ENCODE measurements around the gene TUT1. TPM values are rescaled to one million over a fixed set of nuclear protein-coding genes. Genes with fewer than 3 reads are reported as not detected.
A peak's percentile ranks its signal among the peaks of the same experiment; 100 is the strongest.
"Not testable (repeated sequence)": the region's sequence is repeated elsewhere in the genome, so short reads cannot be mapped to it uniquely, and the experiment has no call there.

TUT1 gene
- total RNA-seq, 2 experiments from 2014 or later = 27.2 to 38.2 TPM

DNA sequence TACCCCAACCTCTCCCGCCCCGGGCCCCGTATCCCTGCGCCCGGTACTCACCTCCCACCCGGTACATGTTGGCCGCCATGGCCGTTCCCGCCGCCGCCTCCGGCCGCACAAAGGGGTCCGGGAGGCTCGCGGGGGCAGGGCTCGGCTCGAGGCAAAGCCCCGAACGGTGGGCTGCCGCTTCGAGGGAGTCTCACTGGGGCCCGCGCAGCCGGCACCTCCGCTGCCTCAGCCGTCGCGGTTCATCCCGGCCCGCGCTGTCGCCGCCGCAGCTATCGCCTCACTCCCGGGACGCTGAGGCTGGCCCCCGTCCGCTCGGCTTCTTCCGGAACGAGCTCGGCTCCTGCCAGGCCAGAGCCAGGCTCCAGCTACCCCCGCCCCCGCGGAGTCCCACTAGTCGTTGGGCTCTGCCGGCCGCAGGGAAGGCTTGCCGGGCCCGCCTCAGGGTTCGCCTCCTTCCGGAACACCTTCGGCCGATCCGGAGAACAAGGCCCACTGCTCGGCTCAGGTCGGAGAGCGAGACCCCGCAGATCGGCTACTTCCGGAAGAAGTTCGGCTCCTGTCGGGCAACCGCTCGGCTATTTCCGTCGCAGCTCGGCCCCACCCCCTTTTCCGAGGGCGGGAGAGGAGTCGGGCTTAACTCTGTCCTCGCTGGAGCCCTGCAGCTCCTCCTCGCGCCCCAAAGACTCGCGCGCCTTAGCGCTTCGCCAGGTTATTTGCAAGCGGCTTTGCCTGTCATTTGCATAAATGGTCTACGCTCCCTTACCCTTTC, 10.2 kb upstream of the TUT1 start, which contains the start of gene MTA2:
Gene MTA2, minus strand, starts transcription at position 494 of the 769 bp plus-strand sequence. Its CDS starts 415 bp downstream, at position 79.
- DNase-seq = peak; percentile 99
- H3K9me3 Mint-ChIP-seq = no peaks in the 10 kb centered on the region
- no peaks in the 10 kb centered on the region for H3K27me3 Mint-ChIP-seq
- H3K4me3 Mint-ChIP-seq = peak within 1 kb of the TSS; percentile 87
- POLR2A ChIA-PET = interaction anchor here (0.6 to 4.2 kb wide), 32 partner anchors 9 to 285 kb away, joined by 3 to 83 read pairs (median 6); partner anchors contain the start of genes B3GAT3, BSCL2, C11orf98 and CSKMT
- peaks cover 34% of the 10 kb centered on the region for H3K4me1 Mint-ChIP-seq
- H3K27ac Mint-ChIP-seq = peak within 1 kb of the TSS; percentile 88
- ATAC-seq (ENCODE audit: low read depth) = peak; percentile 89
- H3K36me3 Mint-ChIP-seq = peaks cover 52% of the 10 kb centered on the region

DNA sequence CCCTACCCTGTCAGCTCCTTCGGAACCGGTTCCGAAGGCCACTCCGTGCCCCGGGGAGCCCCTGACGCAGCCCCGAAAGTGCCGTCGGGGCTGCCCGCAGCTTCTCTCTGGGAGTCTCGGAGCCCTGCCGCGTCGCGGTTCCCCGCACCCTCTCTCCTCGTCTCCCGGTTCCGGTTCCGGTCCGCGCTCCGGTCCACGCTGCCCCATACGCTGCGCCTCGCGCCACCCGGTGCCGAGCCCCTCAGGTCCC, 9.7 kb upstream of the TUT1 start:
- POLR2A ChIA-PET = interaction anchor here (0.6 to 4.2 kb wide), 20 partner anchors 9 to 280 kb away, joined by 3 to 83 read pairs (median 8); partner anchors contain the start of genes B3GAT3, BSCL2, C11orf98 and CSKMT

DNA sequence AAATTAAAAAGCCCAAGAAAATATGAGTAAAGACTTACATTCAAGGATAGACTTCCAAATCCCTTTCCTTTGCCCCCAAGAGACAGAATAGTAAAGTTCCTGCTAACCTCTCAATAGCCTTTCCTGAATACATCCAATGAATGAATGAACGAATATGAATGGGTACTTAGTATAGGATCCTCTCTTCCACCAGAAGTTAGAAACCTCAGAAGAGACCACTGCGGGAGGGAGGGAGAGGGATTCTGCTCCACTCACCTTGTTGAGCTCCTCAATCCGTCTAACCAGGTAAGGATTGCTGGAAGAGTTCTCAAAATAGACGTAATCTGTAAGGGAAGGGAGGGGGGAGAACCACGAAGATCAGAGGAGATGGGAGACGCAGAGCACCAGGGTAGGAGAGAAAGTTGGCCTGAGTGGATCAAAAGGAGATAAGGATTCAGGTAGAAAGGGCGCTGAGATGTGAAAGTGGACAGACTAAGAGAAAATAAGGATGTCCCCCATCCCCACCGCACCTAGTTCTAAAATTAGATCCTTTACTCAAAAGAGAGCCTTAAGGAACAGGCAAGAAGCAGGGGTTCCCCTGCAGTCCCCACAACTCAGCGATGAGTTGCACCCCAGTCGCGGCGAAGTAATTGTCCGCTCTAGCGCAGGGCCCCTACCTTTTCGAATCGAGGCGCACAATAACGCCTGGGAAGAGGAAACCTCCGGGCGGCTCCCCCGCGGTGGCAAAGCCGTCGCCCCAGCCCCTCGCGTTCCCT, 9.2 kb upstream of the TUT1 start:
- DNase-seq (no peak), ATAC-seq (ENCODE audit: low read depth) (no peak)

More for the DNA sequence above, 9.7 kb upstream of the TUT1 start:
- ATAC-seq (ENCODE audit: low read depth) (no peak), DNase-seq (no peak)
- Mint-ChIP-seq H3K4me1 (peaks cover 34% of the 10 kb centered on the region), H3K36me3 (peaks cover 51% of the 10 kb centered on the region), H3K9me3 (no peaks in the 10 kb centered on the region), H3K27ac (peak overlapping the region; percentile 88), H3K4me3 (peak overlapping the region; percentile 87), H3K27me3 (no peaks in the 10 kb centered on the region)

DNA sequence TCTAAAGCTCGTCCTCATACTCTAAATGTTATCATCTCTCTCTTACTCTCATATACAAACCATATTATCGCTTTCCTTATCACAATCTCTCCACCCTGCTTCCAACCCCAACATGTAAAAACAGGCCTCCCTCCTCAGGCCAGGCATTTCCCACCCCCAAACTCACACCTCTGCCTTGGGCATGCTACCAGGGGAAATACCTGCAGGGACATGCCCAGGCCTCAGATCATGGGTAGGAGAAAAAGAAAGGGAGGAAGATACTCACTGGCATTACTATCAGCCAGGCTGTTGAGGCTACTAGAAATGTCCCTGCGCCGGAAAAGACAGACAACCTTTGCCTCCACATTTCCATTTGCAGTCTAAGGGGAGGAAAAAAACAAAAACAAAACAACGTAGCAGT, 8.6 kb upstream of the TUT1 start:
- Mint-ChIP-seq H3K4me3 (peak overlapping the region; percentile 87), H3K9me3 (no peaks in the 10 kb centered on the region), H3K4me1 (peaks cover 39% of the 10 kb centered on the region), H3K36me3 (peaks cover 51% of the 10 kb centered on the region), H3K27ac (peak overlapping the region; percentile 88), H3K27me3 (no peaks in the 10 kb centered on the region)
- no peak for ATAC-seq (ENCODE audit: low read depth)
- DNase-seq = no peak
- POLR2A ChIA-PET = interaction anchor here (0.5 to 4.2 kb wide), 19 partner anchors 8 to 256 kb away, joined by 3 to 83 read pairs (median 5); partner anchors contain the start of genes B3GAT3, C11orf98, CSKMT and EEF1G

More for the DNA sequence above, 9.2 kb upstream of the TUT1 start:
- peak overlapping the region; percentile 88 for H3K27ac Mint-ChIP-seq
- H3K36me3 Mint-ChIP-seq = peaks cover 52% of the 10 kb centered on the region
- peaks cover 35% of the 10 kb centered on the region for H3K4me1 Mint-ChIP-seq
- H3K4me3 Mint-ChIP-seq = peak overlapping the region; percentile 87
- POLR2A ChIA-PET = interaction anchor here (0.5 to 4.2 kb wide), 17 partner anchors 9 to 256 kb away, joined by 3 to 83 read pairs (median 14); partner anchors contain the start of genes B3GAT3, BSCL2, C11orf98 and CSKMT
- no peaks in the 10 kb centered on the region for H3K27me3 Mint-ChIP-seq
- H3K9me3 Mint-ChIP-seq = no peaks in the 10 kb centered on the region

DNA sequence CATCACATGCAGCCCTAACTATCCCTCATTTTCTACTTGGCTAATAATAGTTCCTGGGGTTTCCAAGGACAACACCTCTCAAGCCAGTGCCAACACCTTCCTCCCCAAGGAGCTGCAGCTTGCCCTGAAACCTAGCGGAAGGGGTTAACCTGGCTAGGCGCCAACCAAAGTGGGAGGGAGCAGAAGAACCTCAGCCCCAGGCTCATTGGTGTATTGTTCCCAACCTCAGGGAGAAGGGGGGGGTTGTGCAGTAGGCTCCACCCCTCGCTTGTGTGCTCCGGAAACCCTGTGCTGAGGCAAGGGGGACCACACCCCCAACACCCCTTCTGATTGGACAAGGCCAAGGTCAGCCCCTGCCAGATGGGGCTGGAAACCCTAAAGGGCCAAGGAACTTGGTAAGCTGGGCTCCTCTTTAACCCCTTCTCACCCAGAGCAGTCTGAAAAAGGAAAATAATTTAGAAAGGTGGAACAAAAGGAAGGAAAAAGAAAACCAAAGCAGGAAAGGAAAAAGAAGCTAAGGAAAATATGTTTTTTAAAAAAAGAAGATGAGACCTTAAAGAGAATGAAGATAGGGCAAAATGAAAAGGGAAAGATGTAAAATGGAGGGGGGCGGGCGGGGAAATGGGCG, 7.9 kb upstream of the TUT1 start:
- H3K4me3 Mint-ChIP-seq = peak overlapping the region; percentile 87
- peak; percentile 64 for ATAC-seq (ENCODE audit: low read depth)
- no peaks in the 10 kb centered on the region for H3K9me3 Mint-ChIP-seq
- no peaks in the 10 kb centered on the region for H3K27me3 Mint-ChIP-seq
- POLR2A ChIA-PET = interaction anchor here (0.6 to 4.2 kb wide), 20 partner anchors 8 to 283 kb away, joined by 3 to 49 read pairs (median 4); partner anchors contain the start of genes B3GAT3, C11orf98, CSKMT and EEF1G
- H3K27ac Mint-ChIP-seq = peak overlapping the region; percentile 88
- peaks cover 55% of the 10 kb centered on the region for H3K36me3 Mint-ChIP-seq
- H3K4me1 Mint-ChIP-seq = peaks cover 40% of the 10 kb centered on the region
- peak; percentile 89 for DNase-seq

DNA sequence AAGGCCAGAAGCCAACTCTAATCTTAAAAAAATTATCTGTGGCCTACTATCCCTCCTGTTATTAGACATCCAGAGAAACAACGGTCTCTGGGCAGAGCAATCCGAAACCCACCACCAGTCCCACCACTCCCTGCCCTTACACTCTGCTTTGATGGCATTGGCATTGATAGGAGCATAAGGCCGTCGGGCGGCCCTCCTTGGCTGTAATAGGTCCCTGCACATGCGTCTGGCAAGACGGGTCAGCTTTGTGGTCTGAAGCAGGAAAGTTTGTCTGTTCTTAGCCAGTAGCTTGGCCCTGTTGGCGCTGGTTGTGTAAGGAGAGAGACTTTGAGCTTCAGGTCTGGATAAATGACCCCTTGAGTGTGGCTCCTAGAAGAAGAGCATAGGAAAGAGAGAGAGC, 3.8 kb upstream of the TUT1 start:
- H3K36me3 Mint-ChIP-seq = peaks cover 44% of the 10 kb centered on the region
- no peak for DNase-seq
- no peaks in the 10 kb centered on the region for H3K9me3 Mint-ChIP-seq
- POLR2A ChIA-PET = interaction anchor here (0.6 to 1.0 kb wide), 4 partner anchors 77 to 166 kb away, joined by 3 to 4 read pairs (median 3); partner anchors contain the start of genes LBHD1 and POLR2G
- no peak overlapping the region for H3K4me3 Mint-ChIP-seq
- no peak overlapping the region for H3K27ac Mint-ChIP-seq
- peaks cover 50% of the 10 kb centered on the region for H3K4me1 Mint-ChIP-seq
- ATAC-seq (ENCODE audit: low read depth) = no peak
- no peaks in the 10 kb centered on the region for H3K27me3 Mint-ChIP-seq

DNA sequence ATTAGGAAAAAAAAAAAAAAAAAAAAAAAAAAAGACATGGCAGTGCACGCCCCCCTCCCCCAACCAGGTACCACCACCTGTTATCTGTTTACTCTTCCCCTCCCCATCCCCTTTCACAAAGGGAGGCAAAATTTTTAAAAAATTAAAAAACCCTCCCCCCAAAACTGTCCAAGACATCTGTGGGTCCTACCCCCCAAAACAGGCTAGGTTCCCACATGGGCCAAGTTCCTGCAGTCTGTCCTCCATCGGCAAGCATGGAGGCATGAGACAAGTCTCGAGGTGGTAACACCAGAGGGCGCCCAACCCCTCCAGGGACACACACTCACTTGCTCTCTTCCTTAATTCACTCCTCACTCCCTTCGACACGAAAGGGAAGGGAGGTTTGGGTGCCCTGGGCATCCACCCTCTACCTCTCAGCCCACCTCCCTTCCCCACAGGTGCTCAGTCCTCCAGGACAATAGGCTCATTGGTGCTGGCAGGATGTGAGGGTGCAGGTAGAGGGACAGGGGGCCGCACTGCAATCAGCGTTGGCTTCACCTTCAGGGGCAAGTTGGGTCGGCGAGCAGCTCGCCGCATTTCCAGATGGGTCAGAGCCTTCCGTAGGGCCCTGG, 2.2 kb upstream of the TUT1 start:
- Mint-ChIP-seq H3K27ac (peak overlapping the region; percentile 88), H3K9me3 (no peaks in the 10 kb centered on the region), H3K4me1 (peaks cover 46% of the 10 kb centered on the region), H3K36me3 (peaks cover 29% of the 10 kb centered on the region), H3K4me3 (peak overlapping the region; percentile 58), H3K27me3 (no peaks in the 10 kb centered on the region)
- ATAC-seq (ENCODE audit: low read depth) = peak; percentile 28
- peak; percentile 82 for DNase-seq
- POLR2A ChIA-PET = interaction anchor here (0.6 to 4.8 kb wide), 14 partner anchors 8 to 1272 kb away, joined by 3 to 83 read pairs (median 26); partner anchors contain the start of genes BSCL2, C11orf98, CSKMT and EML3

DNA sequence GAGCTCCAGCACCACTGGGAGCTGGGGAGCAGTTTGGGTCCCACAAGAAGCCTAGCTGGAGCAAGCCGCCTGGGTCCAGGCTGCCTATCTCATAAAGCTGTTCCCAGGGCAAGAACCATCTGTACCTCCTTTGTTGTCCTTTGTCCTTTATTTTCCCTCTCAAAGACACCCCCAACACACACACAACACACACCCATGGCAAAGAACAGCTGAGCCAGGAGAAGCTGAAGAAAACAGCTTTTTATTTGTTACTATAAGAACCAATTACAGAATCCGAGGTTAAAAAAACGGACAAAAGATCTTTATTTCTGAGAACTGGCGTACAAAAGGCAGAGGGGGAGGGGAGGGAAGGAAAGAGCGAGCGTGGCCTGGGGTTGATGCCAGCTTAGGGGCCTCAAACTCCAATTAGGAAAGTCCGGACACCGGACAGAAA, 1.7 kb upstream of the TUT1 start:
- no peak for DNase-seq
- Mint-ChIP-seq H3K36me3 (peaks cover 27% of the 10 kb centered on the region), H3K4me3 (peak overlapping the region; percentile 43), H3K27me3 (no peaks in the 10 kb centered on the region), H3K27ac (no peak overlapping the region), H3K9me3 (no peaks in the 10 kb centered on the region), H3K4me1 (peaks cover 46% of the 10 kb centered on the region)
- no peak for ATAC-seq (ENCODE audit: low read depth)
- POLR2A ChIA-PET = interaction anchor here (0.6 to 4.8 kb wide), 19 partner anchors 9 to 1273 kb away, joined by 3 to 83 read pairs (median 26); partner anchors contain the start of genes B3GAT3, BSCL2, C11orf98 and CSKMT

DNA sequence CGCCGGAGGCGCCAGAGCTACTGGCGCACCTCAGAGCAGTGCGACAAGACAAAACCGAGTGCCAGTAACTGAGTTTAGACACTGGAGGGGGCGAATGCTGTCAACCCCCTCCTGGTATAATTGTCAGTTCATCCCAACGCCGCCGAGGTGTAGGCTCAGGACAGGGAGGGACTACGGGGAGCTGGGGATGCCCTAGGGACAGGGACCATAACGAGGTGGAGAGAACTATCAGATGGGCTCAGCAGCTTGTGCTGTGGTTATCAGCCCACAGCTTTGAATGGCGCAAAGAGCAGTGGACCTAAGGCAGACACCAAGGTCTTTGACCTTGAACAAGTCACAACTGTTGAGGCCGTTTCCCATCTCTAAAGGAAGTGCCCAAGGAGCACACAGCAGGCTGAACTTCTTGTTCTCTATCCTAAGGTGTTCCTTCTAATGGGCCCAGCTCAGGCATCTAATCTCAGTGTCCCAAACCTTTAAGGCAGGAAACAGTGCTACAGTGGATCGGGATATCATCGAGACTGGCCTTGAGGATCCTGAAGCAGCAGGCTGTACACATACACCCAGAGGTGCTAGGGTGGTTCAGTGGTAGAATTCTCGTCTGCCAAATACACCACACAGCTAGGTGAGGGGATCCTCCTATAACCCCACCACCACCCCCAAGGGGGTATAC, 958 bp upstream of the TUT1 start:
- POLR2A ChIA-PET = interaction anchor here (0.5 to 4.8 kb wide), 47 partner anchors 10 to 291 kb away, joined by 3 to 83 read pairs (median 8); partner anchors contain the start of genes AHNAK, B3GAT3, BSCL2 and C11orf98
- H3K27ac Mint-ChIP-seq = peak overlapping the region; percentile 99
- ATAC-seq (ENCODE audit: low read depth) = no peak
- H3K36me3 Mint-ChIP-seq = peaks cover 24% of the 10 kb centered on the region
- H3K9me3 Mint-ChIP-seq = no peaks in the 10 kb centered on the region
- DNase-seq = no peak
- peak overlapping the region; percentile 100 for H3K4me3 Mint-ChIP-seq
- H3K27me3 Mint-ChIP-seq = no peaks in the 10 kb centered on the region
- H3K4me1 Mint-ChIP-seq = peaks cover 40% of the 10 kb centered on the region

DNA sequence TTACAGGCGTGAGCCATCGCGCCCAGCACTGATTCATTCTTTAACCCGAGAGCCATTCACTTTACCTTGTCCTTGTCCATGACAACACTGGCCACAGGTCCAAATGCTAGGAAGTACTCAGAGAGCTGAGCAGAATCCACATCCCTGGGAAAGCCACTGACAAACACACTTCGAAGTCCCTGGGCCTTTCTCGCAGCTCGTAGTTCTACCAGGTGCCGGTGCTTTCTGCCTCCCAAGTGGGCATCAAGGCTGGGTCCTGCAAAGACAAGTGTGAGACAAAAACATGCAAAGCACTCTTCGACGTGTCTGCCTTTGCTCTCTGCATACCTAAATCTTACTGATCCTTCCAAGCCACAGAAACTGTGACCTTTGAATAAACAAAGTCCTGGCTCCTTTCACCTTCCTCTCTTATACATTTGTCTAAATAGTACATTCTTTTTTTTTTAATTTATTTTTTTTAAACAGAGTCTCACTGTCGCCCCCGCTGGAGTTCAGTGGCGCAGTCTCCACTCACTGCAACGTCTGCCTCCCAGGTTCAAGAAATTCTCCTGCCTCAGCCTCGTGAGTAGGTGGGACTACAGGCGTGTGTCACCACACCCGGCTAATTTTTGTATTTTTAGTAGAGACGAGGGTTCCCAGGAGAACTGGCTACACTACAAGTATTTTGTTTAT, 2.2 kb downstream of the TUT1 start:
- no peaks in the 10 kb centered on the region for H3K27me3 Mint-ChIP-seq
- H3K4me3 Mint-ChIP-seq = peak overlapping the region; percentile 30
- DNase-seq (no peak), ATAC-seq (ENCODE audit: low read depth) (no peak)
- H3K9me3 Mint-ChIP-seq = no peaks in the 10 kb centered on the region
- H3K4me1 Mint-ChIP-seq = peaks cover 30% of the 10 kb centered on the region
- POLR2A ChIA-PET = no interaction called here
- no peak overlapping the region for H3K27ac Mint-ChIP-seq
- peaks cover 13% of the 10 kb centered on the region for H3K36me3 Mint-ChIP-seq

DNA sequence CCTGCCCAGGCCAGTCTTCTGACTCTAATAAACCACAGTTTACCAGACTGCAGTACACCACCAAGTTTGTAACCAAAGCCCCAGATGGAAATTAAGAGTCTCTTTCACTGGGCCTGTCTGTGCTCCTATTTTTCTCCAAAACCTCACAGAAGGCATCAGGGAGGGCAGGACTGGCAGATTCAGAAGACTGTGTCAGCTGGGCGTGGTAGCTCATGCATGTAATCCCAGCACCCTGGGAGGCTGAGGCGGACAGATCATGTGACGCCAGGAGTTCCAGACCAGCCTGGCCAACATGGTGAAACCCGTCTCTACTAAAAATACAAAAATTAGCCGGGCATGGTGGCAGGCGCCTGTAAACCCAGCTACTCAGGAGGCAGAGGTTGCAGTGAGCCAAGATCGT, 6.0 kb downstream of the TUT1 start:
- not testable (repeated sequence) for H3K4me3 Mint-ChIP-seq; DNase-seq; H3K27me3 Mint-ChIP-seq; H3K36me3 Mint-ChIP-seq; H3K27ac Mint-ChIP-seq; H3K9me3 Mint-ChIP-seq; ATAC-seq (ENCODE audit: low read depth)
- POLR2A ChIA-PET = interaction anchor here (0.8 to 3.8 kb wide), 3 partner anchors 11 to 36 kb away, joined by 3 to 23 read pairs (median 3); partner anchors contain the start of genes B3GAT3, EEF1G and EML3
- H3K4me1 Mint-ChIP-seq = peaks cover 12% of the 10 kb centered on the region
